Keratinocyte (primary cell): ENCODE data around the gene PLA2G4C. TPM values are rescaled to one million over a fixed set of nuclear protein-coding genes. Genes with fewer than 3 reads are reported as not detected.

Source experiments
- DNase-seq: peaks from one replicate; pipeline ENCODE4 v3.0.0-alpha.2; 2011; ENCODE audit warnings: low read depth, missing footprints, low spot score
- FAIRE-seq: peaks from 2 replicates; lab custom pipeline; 2011; peaks lifted over from hg19 to GRCh38; lab: Jason Lieb, UNC
- H2AFZ ChIP-seq: 2 replicates; pipeline ENCODE4 v1.6.0; 2012; ENCODE audit warnings: low read length, control low read depth, inconsistent platforms; ENCODE audit not compliant: control insufficient read depth
- H3K27ac ChIP-seq: 2 replicates; pipeline ENCODE4 v1.5.1; 2011; ENCODE audit warnings: low read length; ENCODE audit not compliant: control insufficient read depth, insufficient read depth
- H3K27me3 ChIP-seq: 3 replicates; pipeline ENCODE4 v1.6.0; 2011; ENCODE audit warnings: low read length; ENCODE audit not compliant: control insufficient read depth, insufficient read depth; ENCODE audit errors: extremely low read depth
- H3K36me3 ChIP-seq, 2 experiments: 2 replicates in 1 of 2; 3 replicates in 1 of 2; pipeline ENCODE4 v1.5.1; 2011; ENCODE audit warnings: low read length in 2 of 2, mild to moderate bottlenecking in 1 of 2; ENCODE audit not compliant: control insufficient read depth in 2 of 2, insufficient read depth in 2 of 2; ENCODE audit errors: extremely low read depth in 1 of 2
- H3K4me1 ChIP-seq: 3 replicates; pipeline ENCODE4 v1.5.1; 2011; ENCODE audit warnings: low read length; ENCODE audit not compliant: control insufficient read depth, insufficient read depth; ENCODE audit errors: extremely low read depth
- H3K4me2 ChIP-seq: 3 replicates; pipeline ENCODE4 v1.6.0; 2011; ENCODE audit warnings: low read depth, low read length; ENCODE audit not compliant: control insufficient read depth, insufficient read depth; ENCODE audit errors: extremely low read depth
- H3K4me3 ChIP-seq, 3 experiments: fragments of 200-600 bp in 1 of 3; sonication (generic) in 1 of 3; 2 replicates in 2 of 3; 3 replicates in 1 of 3; pipeline ENCODE4 v1.5.1; 2011 to 2016; ENCODE audit warnings: low read length in 3 of 3, mild to moderate bottlenecking in 3 of 3, control low read depth in 2 of 3, inconsistent platforms in 1 of 3, low read depth in 1 of 3, mixed read lengths in 1 of 3, mixed run types in 1 of 3, moderate library complexity in 1 of 3; ENCODE audit not compliant: control insufficient read depth in 2 of 3, insufficient read depth in 2 of 3; ENCODE audit errors: extremely low read depth in 1 of 3
- H3K79me2 ChIP-seq: 2 replicates; pipeline ENCODE4 v1.6.0; 2012; ENCODE audit warnings: low read length; ENCODE audit not compliant: control insufficient read depth, insufficient read depth
- H3K9ac ChIP-seq: 3 replicates; pipeline ENCODE4 v1.6.0; 2011; ENCODE audit warnings: low read length; ENCODE audit not compliant: control insufficient read depth, insufficient read depth; ENCODE audit errors: extremely low read depth
- H3K9me1 ChIP-seq: 3 replicates; pipeline ENCODE4 v1.6.0; 2011; ENCODE audit warnings: low read length; ENCODE audit not compliant: control insufficient read depth, insufficient read depth; ENCODE audit errors: extremely low read depth
- H3K9me3 ChIP-seq: 2 replicates; pipeline ENCODE4 v1.5.1; 2012; ENCODE audit warnings: low read depth, low read length; ENCODE audit not compliant: control insufficient read depth
- H4K20me1 ChIP-seq: 3 replicates; pipeline ENCODE4 v1.6.0; 2011; ENCODE audit warnings: low read length; ENCODE audit not compliant: control insufficient read depth, insufficient read depth; ENCODE audit errors: extremely low read depth
- CTCF ChIP-seq, 3 experiments: IDR thresholded peaks in 1 of 3; conservative IDR thresholded peaks in 1 of 3; optimal IDR thresholded peaks in 1 of 3; 2 replicates in 2 of 3; 3 replicates in 1 of 3; pipeline versions ENCODE3 to v1.5.1; 2011; ENCODE audit warnings: low read length in 3 of 3, mild to moderate bottlenecking in 3 of 3, moderate library complexity in 2 of 3, control low read depth in 1 of 3, inconsistent platforms in 1 of 3; ENCODE audit not compliant: insufficient read depth in 2 of 3; ENCODE audit errors: extremely low read depth in 1 of 3
- EZH2 ChIP-seq: IDR thresholded peaks from one replicate; pipeline ENCODE4 v1.6.1; 2012; ENCODE audit warnings: inconsistent platforms, mild to moderate bottlenecking, low read length, moderate library complexity
- dilution Hi-C: fragments of 300-500 bp; cut with MboI; formaldehyde crosslinking; loops from one replicate; pipeline ENCODE4 v1.7.0; 2020; ENCODE audit warnings: low sequenced_read_pairs; ENCODE audit not compliant: extremely low pct_ligation_motif_present
- polyA plus RNA-seq, 5 experiments: library from polyadenylated mRNA; depleted of rRNA in 3 of 5; stranded (reverse) in 3 of 5; stranded (forward) in 1 of 5; unstranded in 1 of 5; fragments of >200 nt; gene quantifications; 1 replicate in 1 of 5; 2 replicates in 3 of 5; 3 replicates in 1 of 5; pipeline versions ENCODE4 v1.2.1 to v1.2.3, GENCODE V29; 2011 to 2012; ENCODE audit warnings: missing spikeins in 2 of 5, low read depth in 1 of 5, low replicate concordance in 1 of 5

The PLA2G4C gene
- polyA plus RNA-seq, 1 donor (not counting 4 experiments of a cell fraction or from before 2014, with no cell fraction given): 0.35 TPM

GRCh38 chr19:48137411-48137810, 26.8 kb upstream of the PLA2G4C start:
- FAIRE-seq: no peak
- TF ChIP-seq EZH2: no peak
- no peak for TF ChIP-seq CTCF (optimal IDR thresholded peaks at IDR 0.05 in 1 of 3, IDR thresholded peaks at IDR 0.05 in 1 of 3, conservative IDR thresholded peaks at IDR 0.05 in 1 of 3; ENCODE audit: extremely low read depth in 1 of 3, insufficient read depth in 2 of 3, low read length in 3 of 3)
- H3K36me3 ChIP-seq: peaks cover 0 to 7% of the 10 kb centered on the region in 2 experiments

GRCh38 chr19:48136547-48136946, 25.9 kb upstream of the PLA2G4C start:
- H3K9me1 ChIP-seq: no peaks in the 10 kb centered on the region
- no peaks in the 10 kb centered on the region for H3K79me2 ChIP-seq
- no peaks in the 10 kb centered on the region for H3K9me3 ChIP-seq
- no peak overlapping the region for H3K4me2 ChIP-seq
- H3K9ac ChIP-seq: no peak overlapping the region
- peaks cover 0 to 7% of the 10 kb centered on the region in 2 experiments for H3K36me3 ChIP-seq
- H3K27me3 ChIP-seq: no peaks in the 10 kb centered on the region
- FAIRE-seq: no peak
- no peak overlapping the region for H3K27ac ChIP-seq
- DNase-seq: no peak
- TF ChIP-seq EZH2: no peak
- TF ChIP-seq CTCF (optimal IDR thresholded peaks at IDR 0.05 in 1 of 3, IDR thresholded peaks at IDR 0.05 in 1 of 3, conservative IDR thresholded peaks at IDR 0.05 in 1 of 3; ENCODE audit: extremely low read depth in 1 of 3, insufficient read depth in 2 of 3, low read length in 3 of 3): no peak
- no peak overlapping the region for H3K4me3 ChIP-seq
- H4K20me1 ChIP-seq: no peaks in the 10 kb centered on the region
- H2AFZ ChIP-seq: no peak overlapping the region
- peaks cover 2% of the 10 kb centered on the region for H3K4me1 ChIP-seq
- dilution Hi-C loops: no loop called here

More at GRCh38 chr19:48137411-48137810, 26.8 kb upstream of the PLA2G4C start:
- H3K9me1 ChIP-seq: no peaks in the 10 kb centered on the region
- H3K79me2 ChIP-seq: no peaks in the 10 kb centered on the region
- H3K9ac ChIP-seq: no peak overlapping the region
- no peaks in the 10 kb centered on the region for H3K9me3 ChIP-seq
- no peak overlapping the region for H3K27ac ChIP-seq
- H3K4me1 ChIP-seq: peaks cover 2% of the 10 kb centered on the region
- no peak overlapping the region for H3K4me3 ChIP-seq
- DNase-seq: no peak
- no peak overlapping the region for H3K4me2 ChIP-seq
- no peaks in the 10 kb centered on the region for H3K27me3 ChIP-seq
- H4K20me1 ChIP-seq: no peaks in the 10 kb centered on the region
- no peak overlapping the region for H2AFZ ChIP-seq
- dilution Hi-C loops: no loop called here
